ENCODE data around the gene HCN3. TPM values are rescaled to one million over a fixed set of nuclear protein-coding genes. Genes with fewer than 3 reads are reported as not detected.

HCN3 gene
- total and polyA plus RNA-seq, 2 of the 13 experiments (the other 11 are each of a cell fraction or from before 2014, with no cell fraction given) = 2.4 to 10.2 TPM

- 0 out of 3 replicates have a peak, but pooled peaks have one; percentile 23 for TF ChIP-seq MXI1 (IDR thresholded peaks at IDR 0.05; ENCODE audit: borderline replicate concordance, low read depth, low read length)
- TF ChIP-seq MAX (IDR thresholded peaks at IDR 0.05) = peak; percentile 36; the same call in 1 of the 2 replicates
- TF ChIP-seq FOXK1 (CRISPR knock-in tag; IDR thresholded peaks at IDR 0.05; ENCODE audit: borderline replicate concordance, low read depth) = no peak
- TF ChIP-seq NR2C2 (CRISPR knock-in tag; IDR thresholded peaks at IDR 0.05; ENCODE audit: borderline replicate concordance) = no peak
- TF ChIP-seq PHF20 (CRISPR knock-in tag; IDR thresholded peaks at IDR 0.05) = peak; percentile 37; the same call in 1 of the 2 replicates
- TF ChIP-seq ZNF136 (CRISPR knock-in tag; IDR thresholded peaks at IDR 0.05; ENCODE audit: low read depth) = no peak
- no peak for TF ChIP-seq KLF13 (CRISPR knock-in tag; IDR thresholded peaks at IDR 0.05)
- TF ChIP-seq MNT (IDR thresholded peaks at IDR 0.05) = peak; percentile 63; the same call in 1 of the 2 replicates
- TF ChIP-seq ERF (CRISPR knock-in tag; IDR thresholded peaks at IDR 0.05) = no peak
- no peak for TF ChIP-seq LCORL (IDR thresholded peaks at IDR 0.05)
- TF ChIP-seq LCORL (CRISPR knock-in tag; IDR thresholded peaks at IDR 0.05) = peak; percentile 54; the same call in 1 of the 2 replicates
- TF ChIP-seq, protein P1, sequence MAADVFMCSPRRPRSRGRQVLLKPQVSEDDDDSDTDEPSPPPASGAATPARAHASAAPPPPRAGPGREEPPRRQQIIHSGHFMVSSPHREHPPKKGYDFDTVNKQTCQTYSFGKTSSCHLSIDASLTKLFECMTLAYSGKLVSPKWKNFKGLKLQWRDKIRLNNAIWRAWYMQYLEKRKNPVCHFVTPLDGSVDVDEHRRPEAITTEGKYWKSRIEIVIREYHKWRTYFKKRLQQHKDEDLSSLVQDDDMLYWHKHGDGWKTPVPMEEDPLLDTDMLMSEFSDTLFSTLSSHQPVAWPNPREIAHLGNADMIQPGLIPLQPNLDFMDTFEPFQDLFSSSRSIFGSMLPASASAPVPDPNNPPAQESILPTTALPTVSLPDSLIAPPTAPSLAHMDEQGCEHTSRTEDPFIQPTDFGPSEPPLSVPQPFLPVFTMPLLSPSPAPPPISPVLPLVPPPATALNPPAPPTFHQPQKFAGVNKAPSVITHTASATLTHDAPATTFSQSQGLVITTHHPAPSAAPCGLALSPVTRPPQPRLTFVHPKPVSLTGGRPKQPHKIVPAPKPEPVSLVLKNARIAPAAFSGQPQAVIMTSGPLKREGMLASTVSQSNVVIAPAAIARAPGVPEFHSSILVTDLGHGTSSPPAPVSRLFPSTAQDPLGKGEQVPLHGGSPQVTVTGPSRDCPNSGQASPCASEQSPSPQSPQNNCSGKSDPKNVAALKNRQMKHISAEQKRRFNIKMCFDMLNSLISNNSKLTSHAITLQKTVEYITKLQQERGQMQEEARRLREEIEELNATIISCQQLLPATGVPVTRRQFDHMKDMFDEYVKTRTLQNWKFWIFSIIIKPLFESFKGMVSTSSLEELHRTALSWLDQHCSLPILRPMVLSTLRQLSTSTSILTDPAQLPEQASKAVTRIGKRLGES (CRISPR knock-in tag; IDR thresholded peaks at IDR 0.05; ENCODE audit: borderline replicate concordance) = no peak
- peak; percentile 64 for TF ChIP-seq HDAC1 (CRISPR knock-in tag; IDR thresholded peaks at IDR 0.05)
- peak; percentile 18; the same call in 1 of the 2 replicates for TF ChIP-seq SALL1 (CRISPR knock-in tag; IDR thresholded peaks at IDR 0.05)
- 0 out of 2 replicates have a peak, but pooled peaks have one; percentile 27 for TF ChIP-seq MEF2D (CRISPR knock-in tag; IDR thresholded peaks at IDR 0.05)
- TF ChIP-seq, protein P2, sequence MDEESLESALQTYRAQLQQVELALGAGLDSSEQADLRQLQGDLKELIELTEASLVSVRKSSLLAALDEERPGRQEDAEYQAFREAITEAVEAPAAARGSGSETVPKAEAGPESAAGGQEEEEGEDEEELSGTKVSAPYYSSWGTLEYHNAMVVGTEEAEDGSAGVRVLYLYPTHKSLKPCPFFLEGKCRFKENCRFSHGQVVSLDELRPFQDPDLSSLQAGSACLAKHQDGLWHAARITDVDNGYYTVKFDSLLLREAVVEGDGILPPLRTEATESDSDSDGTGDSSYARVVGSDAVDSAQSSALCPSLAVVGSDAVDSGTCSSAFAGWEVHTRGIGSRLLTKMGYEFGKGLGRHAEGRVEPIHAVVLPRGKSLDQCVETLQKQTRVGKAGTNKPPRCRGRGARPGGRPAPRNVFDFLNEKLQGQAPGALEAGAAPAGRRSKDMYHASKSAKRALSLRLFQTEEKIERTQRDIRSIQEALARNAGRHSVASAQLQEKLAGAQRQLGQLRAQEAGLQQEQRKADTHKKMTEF (CRISPR knock-in tag; IDR thresholded peaks at IDR 0.05) = no peak
- TF ChIP-seq, protein P3, sequence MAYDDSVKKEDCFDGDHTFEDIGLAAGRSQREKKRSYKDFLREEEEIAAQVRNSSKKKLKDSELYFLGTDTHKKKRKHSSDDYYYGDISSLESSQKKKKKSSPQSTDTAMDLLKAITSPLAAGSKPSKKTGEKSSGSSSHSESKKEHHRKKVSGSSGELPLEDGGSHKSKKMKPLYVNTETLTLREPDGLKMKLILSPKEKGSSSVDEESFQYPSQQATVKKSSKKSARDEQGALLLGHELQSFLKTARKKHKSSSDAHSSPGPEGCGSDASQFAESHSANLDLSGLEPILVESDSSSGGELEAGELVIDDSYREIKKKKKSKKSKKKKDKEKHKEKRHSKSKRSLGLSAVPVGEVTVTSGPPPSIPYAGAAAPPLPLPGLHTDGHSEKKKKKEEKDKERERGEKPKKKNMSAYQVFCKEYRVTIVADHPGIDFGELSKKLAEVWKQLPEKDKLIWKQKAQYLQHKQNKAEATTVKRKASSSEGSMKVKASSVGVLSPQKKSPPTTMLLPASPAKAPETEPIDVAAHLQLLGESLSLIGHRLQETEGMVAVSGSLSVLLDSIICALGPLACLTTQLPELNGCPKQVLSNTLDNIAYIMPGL (CRISPR knock-in tag; IDR thresholded peaks at IDR 0.05; ENCODE audit: borderline replicate concordance in 1 of 2, low read depth in 1 of 2) = 0 out of 4 replicates have a peak, but pooled peaks of 1 of the 2 experiments have one; percentile 8
- TF ChIP-seq ZFX (CRISPR knock-in tag; IDR thresholded peaks at IDR 0.05; ENCODE audit: low read depth) = peak; percentile 62
- TF ChIP-seq KAT7 (CRISPR knock-in tag; IDR thresholded peaks at IDR 0.05; ENCODE audit: borderline replicate concordance) = peak; percentile 29; the same call in 1 of the 2 replicates
- TF ChIP-seq CSRNP2 (CRISPR knock-in tag; conservative IDR thresholded peaks at IDR 0.05; ENCODE audit: low read depth) = no peak
Observed at GRCh38 chr1:155305881-155306391, 28.7 kb downstream of the HCN3 start (continued).
